K562 (cell line): Measurements from ENCODE around the gene SELENOK.

Experiments
- CBX2 ChIP-seq: fragments of 200-600 bp; sonication (generic); IDR thresholded peaks from one replicate; pipeline ENCODE4 v1.6.1; 2012; ENCODE audit warnings: mild to moderate bottlenecking, low read length, inconsistent platforms; ENCODE audit not compliant: insufficient read depth, poor library complexity, severe bottlenecking
- CHD1 ChIP-seq: fragments of 200-600 bp; sonication (generic); IDR thresholded peaks from one replicate; pipeline ENCODE4 v1.6.1; 2012; ENCODE audit warnings: mild to moderate bottlenecking, moderate library complexity, low read length, inconsistent platforms
- CREB3L1 ChIP-seq: fragments of 450-650 bp; IDR thresholded peaks from 2 replicates; pipeline ENCODE4 v1.6.1; 2014; ENCODE audit warnings: low read depth, mild to moderate bottlenecking, moderate library complexity, borderline replicate concordance
- JUND ChIP-seq, 2 experiments: IDR thresholded peaks; 2 replicates in 1 of 2; 3 replicates in 1 of 2; pipeline ENCODE4 v1.6.1; 2011; ENCODE audit warnings: borderline replicate concordance in 2 of 2, low read depth in 2 of 2, low read length in 2 of 2, improper control_type of control experiment in 1 of 2, missing biosample characterization in 1 of 2, missing genetic modification characterization in 1 of 2, missing genetic modification reagents in 1 of 2
- KLF10 ChIP-seq: fragments of 250-450 bp; sonication (Bioruptor Pico); IDR thresholded peaks from 2 replicates; pipeline ENCODE4 v1.6.1; 2021; ENCODE audit warnings: matching md5 sums
- L3MBTL2 ChIP-seq: fragments of 450-650 bp; IDR thresholded peaks from 2 replicates; pipeline ENCODE4 v1.6.1; 2016; ENCODE audit warnings: mild to moderate bottlenecking, moderate library complexity
- MXD1 ChIP-seq: fragments of 250-450 bp; sonication (Bioruptor Pico); IDR thresholded peaks from 2 replicates; pipeline ENCODE4 v1.8.0; 2021; ENCODE audit warnings: borderline replicate concordance, mild to moderate bottlenecking, moderate library complexity; ENCODE audit not compliant: poor library complexity, severe bottlenecking
- NFATC3 ChIP-seq: fragments of 450-650 bp; IDR thresholded peaks from 2 replicates; pipeline ENCODE4 v1.6.1; 2017; ENCODE audit warnings: mild to moderate bottlenecking
- NFYB ChIP-seq: IDR thresholded peaks from 2 replicates; pipeline ENCODE4 v1.6.1; 2011; ENCODE audit warnings: mild to moderate bottlenecking, moderate library complexity; ENCODE audit not compliant: insufficient read length; ENCODE audit errors: extremely low read depth
- POLR2A ChIP-seq: fragments of 450-650 bp; conservative IDR thresholded peaks from 2 replicates; pipeline ENCODE4 v1.6.1; 2016
- SIN3A ChIP-seq, 2 experiments: fragments of 150-350 bp in 1 of 2; IDR thresholded peaks; 2 replicates each; pipeline ENCODE4 v1.6.1; 2011 to 2016; ENCODE audit warnings: borderline replicate concordance in 2 of 2, low read depth in 2 of 2, low read length in 2 of 2, mild to moderate bottlenecking in 2 of 2, moderate library complexity in 2 of 2; ENCODE audit not compliant: control insufficient read depth in 1 of 2
- SRSF3 ChIP-seq: fragments of 200-400 bp; formaldehyde crosslinking; IDR thresholded peaks from 2 replicates; pipeline ENCODE4 v1.6.1; 2016; ENCODE audit warnings: mild to moderate bottlenecking, low read length, moderate library complexity; ENCODE audit not compliant: insufficient read depth
- ZNF318 ChIP-seq, 2 experiments: fragments of 450-650 bp; IDR thresholded peaks; 2 replicates each; pipeline ENCODE4 v1.6.1; 2016; ENCODE audit warnings: mild to moderate bottlenecking in 2 of 2, borderline replicate concordance in 1 of 2, low read depth in 1 of 2, moderate library complexity in 1 of 2

- TF ChIP-seq SIN3A (IDR thresholded peaks at IDR 0.05; ENCODE audit: borderline replicate concordance in 2 of 2, control insufficient read depth in 1 of 2, low read depth in 2 of 2, low read length in 2 of 2) (no peak), SRSF3 (no peak), MXD1 (CRISPR knock-in tag) (no peak), CREB3L1 (no peak), JUND (IDR thresholded peaks at IDR 0.05; ENCODE audit: borderline replicate concordance, low read depth, low read length) (no peak), JUND (tag; IDR thresholded peaks at IDR 0.05; ENCODE audit: borderline replicate concordance, low read depth, low read length) (no peak), NFATC3 (no peak), L3MBTL2 (no peak), KLF10 (CRISPR knock-in tag) (no peak), ZNF318 (IDR thresholded peaks at IDR 0.05; ENCODE audit: borderline replicate concordance in 1 of 2, low read depth in 1 of 2) (no peak), POLR2A (no peak), CHD1 (no peak), CBX2 (no peak), NFYB (no peak)
These were observed 49.0 kb downstream of the SELENOK start for GRCh38 chr3:53842436-53843194.
